SK-N-SH (cell line): Measurements from ENCODE around the gene NMNAT2. TPM values are rescaled to one million over a fixed set of nuclear protein-coding genes. Genes with fewer than 3 reads are reported as not detected.

Experiments
- CTCF ChIA-PET: fragments of 300-600, 350-600 bp; formaldehyde crosslinking; extraction: SDS; loops from one replicate; lab custom pipeline; 2021; lab: Yijun Ruan, JAX
- POLR2A ChIA-PET: fragments of 350-600 bp; sonication (Branson Sonifier 250); formaldehyde crosslinking; extraction: SDS; loops from one replicate; lab custom pipeline; 2020; ENCODE audit warnings: antibody characterized with exemption, inconsistent platforms; lab: Yijun Ruan, JAX
- DNase-seq: peaks from one replicate; pipeline ENCODE4 v3.0.0; 2012
- H2AFZ ChIP-seq: fragments of 200-600 bp; sonication (generic); 2 replicates; pipeline ENCODE4 v1.8.1; 2016; ENCODE audit warnings: antibody characterized with exemption, mild to moderate bottlenecking, low read depth
- H3F3A ChIP-seq: fragments of 200-600 bp; sonication (generic); replicated peaks from 2 replicates; pipeline ENCODE3; 2016; ENCODE audit warnings: antibody characterized with exemption, mild to moderate bottlenecking; ENCODE audit not compliant: insufficient read depth
- H3K27ac ChIP-seq, 2 experiments: fragments of 200-500 bp in 1 of 2; fragments of 200-600 bp in 1 of 2; sonication (Bioruptor generic) in 1 of 2; sonication (generic), shearing (Covaris generic) in 1 of 2; 2 replicates each; pipeline versions ENCODE4 v1.5.1 to v1.6.1; 2014 to 2016; ENCODE audit warnings: low read depth in 2 of 2, inconsistent platforms in 1 of 2, low read length in 1 of 2, mild to moderate bottlenecking in 1 of 2, mixed read lengths in 1 of 2
- H3K27me3 ChIP-seq: fragments of 200-600 bp; sonication (generic), shearing (Covaris generic); 2 replicates; pipeline ENCODE4 v1.6.1; 2016; ENCODE audit warnings: mixed run types; ENCODE audit not compliant: insufficient read depth
- H3K36me3 ChIP-seq, 2 experiments: fragments of 200-500 bp in 1 of 2; fragments of 200-600 bp in 1 of 2; sonication (Bioruptor generic) in 1 of 2; sonication (generic) in 1 of 2; replicated peaks in 1 of 2; 2 replicates each; pipeline versions ENCODE3 to v1.5.1; 2014 to 2016; ENCODE audit warnings: low read length in 1 of 2, mild to moderate bottlenecking in 1 of 2; ENCODE audit not compliant: insufficient read depth in 2 of 2, control insufficient read depth in 1 of 2
- H3K4me1 ChIP-seq, 2 experiments: fragments of 200-500 bp in 1 of 2; fragments of 200-600 bp in 1 of 2; sonication (Bioruptor generic) in 1 of 2; sonication (generic), shearing (Covaris generic) in 1 of 2; 2 replicates each; pipeline versions ENCODE4 v1.5.1 to v1.6.1; 2014 to 2016; ENCODE audit warnings: low read depth in 1 of 2, low read length in 1 of 2, mixed run types in 1 of 2; ENCODE audit not compliant: insufficient read depth in 2 of 2, control insufficient read depth in 1 of 2
- H3K4me2 ChIP-seq: fragments of 200-600 bp; sonication (generic), shearing (Covaris generic); 2 replicates; pipeline ENCODE4 v1.6.1; 2017; ENCODE audit warnings: mixed run types
- H3K4me3 ChIP-seq, 2 experiments: fragments of 200-500 bp in 1 of 2; fragments of 200-600 bp in 1 of 2; sonication (Bioruptor generic) in 1 of 2; sonication (generic), shearing (Covaris generic) in 1 of 2; 2 replicates each; pipeline versions ENCODE4 v1.5.1 to v1.8.1; 2014 to 2016; ENCODE audit warnings: low read depth in 2 of 2, inconsistent platforms in 1 of 2, low read length in 1 of 2, mild to moderate bottlenecking in 1 of 2, mixed read lengths in 1 of 2, moderate library complexity in 1 of 2
- H3K79me2 ChIP-seq: fragments of 200-600 bp; sonication (generic); 2 replicates; pipeline ENCODE4 v1.8.1; 2017; ENCODE audit warnings: mild to moderate bottlenecking; ENCODE audit not compliant: insufficient read depth
- H3K9ac ChIP-seq: fragments of 200-600 bp; sonication (generic); 2 replicates; pipeline ENCODE4 v1.6.1; 2017; ENCODE audit warnings: mixed run types
- H3K9me2 ChIP-seq: fragments of 200-600 bp; sonication (generic); 2 replicates; pipeline ENCODE4 v1.6.1; 2017; ENCODE audit warnings: mixed run types
- H3K9me3 ChIP-seq: fragments of 200-600 bp; sonication (generic); 2 replicates; pipeline ENCODE4 v1.6.1; 2017; ENCODE audit warnings: mixed run types, mild to moderate bottlenecking, moderate library complexity
- H4K20me1 ChIP-seq: fragments of 200-600 bp; sonication (generic); 2 replicates; pipeline ENCODE4 v1.6.1; 2017; ENCODE audit warnings: mild to moderate bottlenecking, mixed run types; ENCODE audit not compliant: insufficient read depth
- CHD2 ChIP-seq: fragments of 150-350 bp; IDR thresholded peaks from 2 replicates; pipeline ENCODE4 v1.6.1; 2018; ENCODE audit warnings: low read length; ENCODE audit not compliant: partially characterized antibody
- CTCF ChIP-seq: fragments of 200-600 bp; sonication (generic); IDR thresholded peaks from 2 replicates; pipeline ENCODE4 v1.6.1; 2017; ENCODE audit warnings: antibody characterized with exemption, mild to moderate bottlenecking, moderate library complexity
- ELF1 ChIP-seq: IDR thresholded peaks from 2 replicates; pipeline ENCODE4 v1.4.0; 2012
- EP300 ChIP-seq, 2 experiments: IDR thresholded peaks; 2 replicates each; pipeline versions ENCODE4 v1.4.0 to v1.6.1; 2012; ENCODE audit warnings: borderline replicate concordance in 1 of 2, low read depth in 1 of 2, low read length in 1 of 2
- EZH2phosphoT487 ChIP-seq: fragments of 200-600 bp; sonication (generic); IDR thresholded peaks from 2 replicates; pipeline ENCODE4 v1.6.1; 2017; ENCODE audit warnings: low read depth, mixed run types, mild to moderate bottlenecking, antibody characterized with exemption, moderate library complexity, borderline replicate concordance
- FOSL2 ChIP-seq: IDR thresholded peaks from 2 replicates; pipeline ENCODE4 v1.4.0; 2012; ENCODE audit warnings: low read depth, mild to moderate bottlenecking, moderate library complexity, borderline replicate concordance
- FOXM1 ChIP-seq: IDR thresholded peaks from 2 replicates; pipeline ENCODE4 v1.4.0; 2012; ENCODE audit warnings: low read depth, mild to moderate bottlenecking
- GATA2 ChIP-seq: sonication (generic); formaldehyde crosslinking; IDR thresholded peaks from 2 replicates; pipeline ENCODE4 v1.5.0; 2020; ENCODE audit warnings: mild to moderate bottlenecking, missing genetic modification reagents
- IRF3 ChIP-seq: fragments of 150-350 bp; IDR thresholded peaks from 2 replicates; pipeline ENCODE4 v1.6.1; 2016; ENCODE audit warnings: mild to moderate bottlenecking, low read depth, low read length
- MAX ChIP-seq: IDR thresholded peaks from 2 replicates; pipeline ENCODE4 v1.4.0; 2012; ENCODE audit warnings: low read depth
- MEF2A ChIP-seq: IDR thresholded peaks from 2 replicates; pipeline ENCODE4 v1.4.0; 2012; ENCODE audit warnings: low read depth, borderline replicate concordance
- NRF1 ChIP-seq: IDR thresholded peaks from 2 replicates; pipeline ENCODE4 v1.6.1; 2012; ENCODE audit warnings: low read depth, mild to moderate bottlenecking, low read length
- POLR2AphosphoS5 ChIP-seq: IDR thresholded peaks from 2 replicates; pipeline ENCODE4 v1.6.1; 2012; ENCODE audit warnings: low read depth, low read length
- RAD21 ChIP-seq: IDR thresholded peaks from 2 replicates; pipeline ENCODE4 v1.6.1; 2012; ENCODE audit warnings: mild to moderate bottlenecking, low read length
- REST ChIP-seq: IDR thresholded peaks from 2 replicates; pipeline ENCODE4 v1.6.1; 2012; ENCODE audit warnings: mild to moderate bottlenecking, low read depth, low read length, moderate library complexity
- RFX5 ChIP-seq: IDR thresholded peaks from 2 replicates; pipeline ENCODE4 v1.6.1; 2012; ENCODE audit warnings: mild to moderate bottlenecking, improper control_type of control experiment, low read length
- RXRA ChIP-seq: IDR thresholded peaks from 2 replicates; pipeline ENCODE4 v1.4.0; 2012; ENCODE audit warnings: low read depth, mild to moderate bottlenecking, borderline replicate concordance
- SMC3 ChIP-seq: IDR thresholded peaks from 2 replicates; pipeline ENCODE4 v1.6.1; 2012; ENCODE audit warnings: low read depth, low read length, improper control_type of control experiment
- TAF1 ChIP-seq: IDR thresholded peaks from 2 replicates; pipeline ENCODE4 v1.6.1; 2012; ENCODE audit warnings: low read depth, mild to moderate bottlenecking, low read length, moderate library complexity, borderline replicate concordance
- TEAD4 ChIP-seq: IDR thresholded peaks from 2 replicates; pipeline ENCODE4 v1.4.0; 2012; ENCODE audit warnings: mild to moderate bottlenecking, borderline replicate concordance; ENCODE audit not compliant: insufficient read depth
- YY1 ChIP-seq: IDR thresholded peaks from 2 replicates; pipeline ENCODE4 v1.4.0; 2012; ENCODE audit warnings: low read depth, mild to moderate bottlenecking
- WGBS: methylation state at CpG from one replicate; pipeline ENCODE4 v1.1.6; 2017; ENCODE audit warnings: low lambda C conversion rate; 5-methylcytosine and 5-hydroxymethylcytosine counted together
- polyA plus RNA-seq, 3 experiments: library from polyadenylated mRNA; depleted of rRNA; stranded (reverse); fragments of >200 nt; gene quantifications; 2 replicates each; pipeline ENCODE4 v1.2.3, GENCODE V29; 2012

Gene NMNAT2
- polyA plus RNA-seq, 1 of the 3 experiments (the other 2 are of a cell fraction), result 0.07 TPM

GRCh38 chr1:183353597-183353996, 64.6 kb downstream of the NMNAT2 start:
- POLR2A ChIA-PET, result no interaction called here
- no peaks in the 10 kb centered on the region for H3F3A ChIP-seq
- no peaks in the 10 kb centered on the region for H4K20me1 ChIP-seq
- H3K27me3 ChIP-seq, result peaks cover 6% of the 10 kb centered on the region; the same call in 1 of the 2 replicates
- H3K9me3 ChIP-seq, result no peaks in the 10 kb centered on the region
- no peaks in the 10 kb centered on the region for H3K9me2 ChIP-seq
- H3K79me2 ChIP-seq, result no peaks in the 10 kb centered on the region
- no peak overlapping the region for H3K4me3 ChIP-seq
- H3K36me3 ChIP-seq, result no peaks in the 10 kb centered on the region
- CTCF ChIA-PET, result no interaction called here
- TF ChIP-seq MEF2A (no peak), EP300 (IDR thresholded peaks at IDR 0.05; ENCODE audit: borderline replicate concordance in 1 of 2, low read depth in 1 of 2, low read length in 1 of 2) (no peak)
- H3K27ac ChIP-seq, result no peak overlapping the region
- no peak for DNase-seq
- H3K4me2 ChIP-seq, result no peak overlapping the region
- 31% methylated on average over 1 of the region's 1 CpG for WGBS
- H3K4me1 ChIP-seq, result peaks cover 0 to 6% of the 10 kb centered on the region in 2 experiments; a peak in 1 of 4 replicates
- H3K9ac ChIP-seq, result no peak overlapping the region
- no peak overlapping the region for H2AFZ ChIP-seq

- Histone ChIP-seq H4K20me1 (no peaks in the 10 kb centered on the region), H3K9me2 (no peaks in the 10 kb centered on the region), H3K79me2 (no peaks in the 10 kb centered on the region), H3K4me3 (no peak overlapping the region), H3K9me3 (no peaks in the 10 kb centered on the region), H2AFZ (no peak overlapping the region), H3K27me3 (peaks cover 18% of the 10 kb centered on the region; the same call in 1 of the 2 replicates), H3K4me2 (no peak overlapping the region; the same call in 1 of the 2 replicates), H3K9ac (no peak overlapping the region), H3F3A (no peaks in the 10 kb centered on the region), H3K4me1 (peaks cover 0 to 6% of the 10 kb centered on the region in 2 experiments; a peak in 1 of 4 replicates), H3K27ac (no peak overlapping the region), H3K36me3 (no peaks in the 10 kb centered on the region)
- no peak for TF ChIP-seq POLR2AphosphoS5
- no peak for TF ChIP-seq IRF3
- no peak for TF ChIP-seq EP300 (IDR thresholded peaks at IDR 0.05; ENCODE audit: borderline replicate concordance in 1 of 2, low read depth in 1 of 2, low read length in 1 of 2)
- TF ChIP-seq EZH2phosphoT487, result no peak
- no peak for TF ChIP-seq YY1
- TF ChIP-seq RAD21, result no peak
- TF ChIP-seq FOXM1, result no peak
- no peak for TF ChIP-seq TAF1
- TF ChIP-seq NRF1, result no peak
- TF ChIP-seq CHD2, result no peak
- TF ChIP-seq CTCF, result no peak
- no peak for TF ChIP-seq MAX
- no peak for TF ChIP-seq TEAD4
- no peak for TF ChIP-seq GATA2 (CRISPR knock-in tag)
- no peak for TF ChIP-seq RXRA
- TF ChIP-seq FOSL2, result no peak
- TF ChIP-seq REST, result no peak
- no peak for TF ChIP-seq RFX5
- TF ChIP-seq SMC3, result no peak
- no peak for TF ChIP-seq ELF1
- POLR2A ChIA-PET, result no interaction called here
- CTCF ChIA-PET, result no interaction called here
- DNase-seq, result no peak
- WGBS, result 36% methylated on average over 6 of the region's 6 CpGs
Measured at GRCh38 chr1:183349201-183349711, 68.9 kb downstream of the NMNAT2 start.
